Activated CD4-positive, alpha-beta memory T cell treated with anti-CD3 and anti-CD28 coated beads, Interleukin-2, amount 10 ng/mL, durations not matched to agents 7 days and 5 days (primary cell): ENCODE measurements around the gene ZNF687. TPM values are rescaled to one million over a fixed set of nuclear protein-coding genes. Genes with fewer than 3 reads are reported as not detected.
A peak's percentile ranks its signal among the peaks of the same experiment; 100 is the strongest.

Experiments used
- CTCF ChIA-PET: fragments of 350-600 bp; sonication (Branson Sonifier 250); formaldehyde crosslinking; loops from one replicate; lab custom pipeline; 2021; ENCODE audit warnings: antibody characterized with exemption, inconsistent platforms; lab: Charles Lee
- POLR2A ChIA-PET: fragments of 350-600 bp; sonication (Branson Sonifier 250); formaldehyde crosslinking; loops from one replicate; lab custom pipeline; 2021; ENCODE audit warnings: antibody characterized with exemption; lab: Charles Lee
- DNase-seq: peaks from one replicate; pipeline ENCODE4 v3.0.0-alpha.2; 2020
- H3K27ac Mint-ChIP-seq: one replicate; pipeline ENCODE4 v1.8.0; 2021; ENCODE audit warnings: mild to moderate bottlenecking, mixed read lengths
- H3K27me3 Mint-ChIP-seq: one replicate; pipeline ENCODE4 v1.8.0; 2021; ENCODE audit warnings: mixed read lengths
- H3K36me3 Mint-ChIP-seq: one replicate; pipeline ENCODE4 v1.8.0; 2021; ENCODE audit warnings: low read depth, mixed read lengths
- H3K4me1 Mint-ChIP-seq: one replicate; pipeline ENCODE4 v1.8.0; 2021; ENCODE audit warnings: mixed read lengths
- H3K4me3 Mint-ChIP-seq: one replicate; pipeline ENCODE4 v1.8.0; 2021; ENCODE audit warnings: mild to moderate bottlenecking, mixed read lengths
- H3K9me3 Mint-ChIP-seq: one replicate; pipeline ENCODE4 v1.8.0; 2021; ENCODE audit warnings: mixed read lengths
- total RNA-seq, 2 experiments: library from RNA; stranded (reverse); gene quantifications; one replicate each; pipeline ENCODE4 v1.2.3, GENCODE V29; 2021

Gene ZNF687
- total RNA-seq, 2 experiments from 2014 or later = 31.4 to 32.6 TPM

- H3K27me3 Mint-ChIP-seq = no peaks in the 10 kb centered on the region
- no peaks in the 10 kb centered on the region for H3K9me3 Mint-ChIP-seq
- peaks cover 38% of the 10 kb centered on the region for H3K4me1 Mint-ChIP-seq
- H3K4me3 Mint-ChIP-seq = peak overlapping the region; percentile 98
- CTCF ChIA-PET = interaction anchor here (1.2 to 8.7 kb wide), 4 partner anchors 13 to 118 kb away, joined by 3 to 81 read pairs (median 20); no protein-coding TSS in a partner anchor
- H3K27ac Mint-ChIP-seq = peak overlapping the region; percentile 85
- no peak for DNase-seq
- POLR2A ChIA-PET = interaction anchor here (0.8 to 5.1 kb wide), 13 partner anchors 12 to 136 kb away, joined by 3 to 71 read pairs (median 6); partner anchors contain the start of genes PSMB4, RFX5, VPS72 and ZNF687
- peaks cover 27% of the 10 kb centered on the region for H3K36me3 Mint-ChIP-seq
These were observed 43.7 kb downstream of the ZNF687 start for GRCh38 chr1:151325646-151326429.

GRCh38 chr1:151326619-151327222, 44.6 kb downstream of the ZNF687 start:
- no peaks in the 10 kb centered on the region for H3K9me3 Mint-ChIP-seq
- ChIA-PET POLR2A (interaction anchor here (0.7 to 5.1 kb wide), 16 partner anchors 10 to 513 kb away, joined by 3 to 71 read pairs (median 8); partner anchors contain the start of genes C2CD4D, CDC42SE1, MRPL9 and PSMB4), CTCF (interaction anchor here (0.6 to 8.7 kb wide), 8 partner anchors 13 to 227 kb away, joined by 3 to 81 read pairs (median 7); partner anchors contain the start of gene ZNF687)
- H3K36me3 Mint-ChIP-seq = peaks cover 24% of the 10 kb centered on the region
- H3K27ac Mint-ChIP-seq = peak overlapping the region; percentile 85
- peaks cover 36% of the 10 kb centered on the region for H3K4me1 Mint-ChIP-seq
- peak; percentile 59 for DNase-seq
- H3K4me3 Mint-ChIP-seq = peak overlapping the region; percentile 98
- H3K27me3 Mint-ChIP-seq = no peaks in the 10 kb centered on the region

GRCh38 chr1:151327223-151327902, 45.3 kb downstream of the ZNF687 start, which contains the start of gene PI4KB:
TSS of gene PI4KB (minus strand) at chr1:151327416. CDS start at chr1:151316481, 10,935 bp downstream.
- POLR2A ChIA-PET = interaction anchor here (0.8 to 5.1 kb wide), 21 partner anchors 9 to 513 kb away, joined by 3 to 71 read pairs (median 6); partner anchors contain the start of genes C2CD4D, CDC42SE1, PSMB4 and RFX5
- H3K36me3 Mint-ChIP-seq = peaks cover 22% of the 10 kb centered on the region
- CTCF ChIA-PET = interaction anchor here (0.6 to 8.7 kb wide), 9 partner anchors 12 to 228 kb away, joined by 3 to 81 read pairs (median 5); partner anchors contain the start of genes PSMB4 and ZNF687

GRCh38 chr1:151327903-151328674, 46.0 kb downstream of the ZNF687 start:
- CTCF ChIA-PET = interaction anchor here (0.6 to 8.7 kb wide), 7 partner anchors 12 to 132 kb away, joined by 3 to 81 read pairs (median 9); partner anchors contain the start of genes PSMB4 and ZNF687
- POLR2A ChIA-PET = interaction anchor here (0.8 to 5.1 kb wide), 15 partner anchors 8 to 502 kb away, joined by 3 to 71 read pairs (median 8); partner anchors contain the start of genes CDC42SE1, RFX5, VPS72 and ZNF687
- H3K4me3 Mint-ChIP-seq = peak overlapping the region; percentile 98
- peaks cover 18% of the 10 kb centered on the region for H3K36me3 Mint-ChIP-seq
- no peaks in the 10 kb centered on the region for H3K27me3 Mint-ChIP-seq
- H3K4me1 Mint-ChIP-seq = peaks cover 33% of the 10 kb centered on the region
- H3K9me3 Mint-ChIP-seq = no peaks in the 10 kb centered on the region
- DNase-seq = no peak
- peak overlapping the region; percentile 95 for H3K27ac Mint-ChIP-seq

More at GRCh38 chr1:151327223-151327902, 45.3 kb downstream of the ZNF687 start, which contains the start of gene PI4KB:
- Mint-ChIP-seq H3K4me3 (peak within 1 kb of the TSS; percentile 98), H3K27me3 (no peaks in the 10 kb centered on the region), H3K9me3 (no peaks in the 10 kb centered on the region), H3K4me1 (peaks cover 36% of the 10 kb centered on the region), H3K27ac (peak within 1 kb of the TSS; percentile 95)
- peak; percentile 93 for DNase-seq

- Mint-ChIP-seq H3K4me3 (no peak overlapping the region), H3K27me3 (no peaks in the 10 kb centered on the region), H3K9me3 (no peaks in the 10 kb centered on the region), H3K4me1 (peaks cover 3% of the 10 kb centered on the region), H3K36me3 (no peaks in the 10 kb centered on the region), H3K27ac (no peak overlapping the region)
- ChIA-PET CTCF (no interaction called here), POLR2A (no interaction called here)
- DNase-seq = no peak
These were observed 52.7 kb downstream of the ZNF687 start for GRCh38 chr1:151334822-151335221.

GRCh38 chr1:151336556-151336955, 54.5 kb downstream of the ZNF687 start:
- Mint-ChIP-seq H3K36me3 (peaks cover 4% of the 10 kb centered on the region), H3K4me3 (no peak overlapping the region), H3K4me1 (peaks cover 9% of the 10 kb centered on the region), H3K27ac (peak overlapping the region; percentile 15), H3K9me3 (no peaks in the 10 kb centered on the region), H3K27me3 (no peaks in the 10 kb centered on the region)
- ChIA-PET CTCF (interaction anchor here (0.8 to 6.4 kb wide), 3 partner anchors 34 to 338 kb away, joined by 3 to 113 read pairs (median 31); partner anchors contain the start of gene ZNF687), POLR2A (interaction anchor here (1.2 to 1.4 kb wide), 2 partner anchors 9 to 62 kb away, joined by 4 to 11 read pairs; partner anchors contain the start of genes PI4KB and PSMB4)
- no peak for DNase-seq

- ChIA-PET POLR2A (interaction anchor here (0.5 to 2.5 kb wide), 14 partner anchors 10 to 496 kb away, joined by 3 to 20 read pairs (median 6); partner anchors contain the start of genes PI4KB, PSMB4 and TNFAIP8L2), CTCF (interaction anchor here (0.6 to 6.4 kb wide), 33 partner anchors 9 to 335 kb away, joined by 3 to 113 read pairs (median 5); partner anchors contain the start of genes PI4KB, PIP5K1A, PSMB4 and PSMD4)
- Mint-ChIP-seq H3K27me3 (no peaks in the 10 kb centered on the region), H3K27ac (no peak overlapping the region), H3K4me3 (no peak overlapping the region), H3K4me1 (peaks cover 30% of the 10 kb centered on the region), H3K36me3 (peaks cover 40% of the 10 kb centered on the region), H3K9me3 (no peaks in the 10 kb centered on the region)
- peak; percentile 51 for DNase-seq
These were observed 59.0 kb downstream of the ZNF687 start for GRCh38 chr1:151340870-151341754.

Other genes starting within 250 kb of the ZNF687 start
- 1 to 10 TPM in 1 of 2 experiments, under 1 TPM in 1; 0.98 to 1.2 TPM for gene BNIPL, start 245.7 kb upstream of the ZNF687 start, total RNA-seq
- gene C1orf56, start 234.5 kb upstream of the ZNF687 start, total RNA-seq = 1 to 10 TPM; 1.2 to 1.7 TPM
- 100 to 1,000 TPM; 345 to 347 TPM for gene CDC42SE1, start 222.7 kb upstream of the ZNF687 start, total RNA-seq
- gene MLLT11, start 221.9 kb upstream of the ZNF687 start, total RNA-seq = 1 to 10 TPM; 3.2 to 3.4 TPM
- gene GABPB2, start 211.5 kb upstream of the ZNF687 start, total RNA-seq = 10 to 100 TPM; 24.5 to 25.9 TPM
- gene SEMA6C, start 135.7 kb upstream of the ZNF687 start, total RNA-seq = 1 to 10 TPM; 1.8 to 2.3 TPM
- gene TNFAIP8L2, start 125.7 kb upstream of the ZNF687 start, total RNA-seq = 10 to 100 TPM; 31.2 to 32.0 TPM
- gene LYSMD1, start 116.4 kb upstream of the ZNF687 start, total RNA-seq = 1 to 10 TPM; 2.0 to 2.1 TPM
- gene SCNM1, start 116.2 kb upstream of the ZNF687 start, total RNA-seq = 10 to 100 TPM; 63.5 to 67.9 TPM
- gene TMOD4, start 106.3 kb upstream of the ZNF687 start, total RNA-seq = 1 to 10 TPM; 1.5 to 1.9 TPM
- gene VPS72, start 92.1 kb upstream of the ZNF687 start, total RNA-seq = 10 to 100 TPM; 76.1 to 78.8 TPM
- 10 to 100 TPM; 53.9 to 61.1 TPM for gene PIP5K1A, start 83.7 kb upstream of the ZNF687 start, total RNA-seq
- gene PSMD4, start 27.6 kb upstream of the ZNF687 start, total RNA-seq = 100 to 1,000 TPM; 178 to 188 TPM
- gene PI4KB, start 45.1 kb downstream of the ZNF687 start, total RNA-seq = 10 to 100 TPM; 71.2 to 72.9 TPM
- 10 to 100 TPM; 96.2 to 99.3 TPM for gene RFX5, start 65.0 kb downstream of the ZNF687 start, total RNA-seq
- not detected for gene SELENBP1, start 90.4 kb downstream of the ZNF687 start, total RNA-seq
- gene PSMB4, start 117.3 kb downstream of the ZNF687 start, total RNA-seq = 100 to 1,000 TPM; 280 to 282 TPM
- 10 to 100 TPM; 67.2 to 73.2 TPM for gene POGZ, start 177.2 kb downstream of the ZNF687 start, total RNA-seq
- gene CGN, start 229.1 kb downstream of the ZNF687 start, total RNA-seq = under 1 TPM; 0.43 to 0.96 TPM